Ishikawa (cell line): ENCODE results near the gene UBE2O.

ENCODE experiments used
- CEBPB ChIP-seq: IDR thresholded peaks from 2 replicates; pipeline ENCODE4 v1.6.1; 2012
- CREB1 ChIP-seq: IDR thresholded peaks from 2 replicates; pipeline ENCODE4 v1.6.1; 2012; ENCODE audit warnings: low read depth
- EGR1 ChIP-seq: IDR thresholded peaks from 2 replicates; pipeline ENCODE4 v1.6.1; 2012
- EP300 ChIP-seq: IDR thresholded peaks from 2 replicates; pipeline ENCODE4 v1.6.1; 2012; ENCODE audit warnings: borderline replicate concordance
- MAX ChIP-seq: IDR thresholded peaks from 2 replicates; pipeline ENCODE4 v1.6.1; 2012
- RAD21 ChIP-seq: IDR thresholded peaks from 2 replicates; pipeline ENCODE4 v1.6.1; 2012; ENCODE audit warnings: low read depth
- TAF1 ChIP-seq: IDR thresholded peaks from 2 replicates; pipeline ENCODE4 v1.6.1; 2012; ENCODE audit warnings: low read depth, mild to moderate bottlenecking
- TEAD4 ChIP-seq: IDR thresholded peaks from 2 replicates; pipeline ENCODE4 v1.6.1; 2012
- YY1 ChIP-seq: IDR thresholded peaks from 2 replicates; pipeline ENCODE4 v1.6.1; 2012; ENCODE audit warnings: low read depth
- TF ChIP-seq, protein P1 (sequence below): IDR thresholded peaks from 2 replicates; pipeline ENCODE4 v1.6.1; 2012; ENCODE audit warnings: low read depth, mild to moderate bottlenecking
- TF ChIP-seq, protein P2 (sequence below): IDR thresholded peaks from 2 replicates; pipeline ENCODE4 v1.6.1; 2012

DNA sequence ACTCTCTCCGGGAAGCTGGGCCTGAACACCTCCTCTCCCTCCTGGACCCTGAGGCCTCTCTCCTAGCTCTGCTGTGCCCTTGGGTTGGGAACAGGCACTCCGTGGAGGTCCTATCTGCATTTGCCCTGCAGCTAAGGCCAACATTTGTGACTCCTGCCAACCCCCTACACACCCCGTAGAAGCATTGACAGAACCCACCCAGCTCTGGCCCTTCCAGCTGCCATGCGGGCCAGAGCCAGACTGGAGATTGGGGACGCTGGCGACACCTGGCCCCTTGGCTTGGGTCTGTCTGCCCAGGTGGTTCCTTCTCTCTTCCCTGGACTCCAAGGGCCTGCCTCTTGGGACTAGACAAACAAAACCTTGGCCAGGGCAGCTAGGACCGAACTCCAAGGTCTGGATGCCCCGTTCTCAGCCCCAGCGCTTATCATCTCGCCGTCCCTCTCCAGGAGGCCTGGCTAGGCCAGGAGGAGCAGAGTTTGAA, 48.9 kb upstream of the UBE2O start:
- TF ChIP-seq YY1 = no peak
- TF ChIP-seq RAD21 = no peak
- no peak for TF ChIP-seq CEBPB
- TF ChIP-seq, protein P1, sequence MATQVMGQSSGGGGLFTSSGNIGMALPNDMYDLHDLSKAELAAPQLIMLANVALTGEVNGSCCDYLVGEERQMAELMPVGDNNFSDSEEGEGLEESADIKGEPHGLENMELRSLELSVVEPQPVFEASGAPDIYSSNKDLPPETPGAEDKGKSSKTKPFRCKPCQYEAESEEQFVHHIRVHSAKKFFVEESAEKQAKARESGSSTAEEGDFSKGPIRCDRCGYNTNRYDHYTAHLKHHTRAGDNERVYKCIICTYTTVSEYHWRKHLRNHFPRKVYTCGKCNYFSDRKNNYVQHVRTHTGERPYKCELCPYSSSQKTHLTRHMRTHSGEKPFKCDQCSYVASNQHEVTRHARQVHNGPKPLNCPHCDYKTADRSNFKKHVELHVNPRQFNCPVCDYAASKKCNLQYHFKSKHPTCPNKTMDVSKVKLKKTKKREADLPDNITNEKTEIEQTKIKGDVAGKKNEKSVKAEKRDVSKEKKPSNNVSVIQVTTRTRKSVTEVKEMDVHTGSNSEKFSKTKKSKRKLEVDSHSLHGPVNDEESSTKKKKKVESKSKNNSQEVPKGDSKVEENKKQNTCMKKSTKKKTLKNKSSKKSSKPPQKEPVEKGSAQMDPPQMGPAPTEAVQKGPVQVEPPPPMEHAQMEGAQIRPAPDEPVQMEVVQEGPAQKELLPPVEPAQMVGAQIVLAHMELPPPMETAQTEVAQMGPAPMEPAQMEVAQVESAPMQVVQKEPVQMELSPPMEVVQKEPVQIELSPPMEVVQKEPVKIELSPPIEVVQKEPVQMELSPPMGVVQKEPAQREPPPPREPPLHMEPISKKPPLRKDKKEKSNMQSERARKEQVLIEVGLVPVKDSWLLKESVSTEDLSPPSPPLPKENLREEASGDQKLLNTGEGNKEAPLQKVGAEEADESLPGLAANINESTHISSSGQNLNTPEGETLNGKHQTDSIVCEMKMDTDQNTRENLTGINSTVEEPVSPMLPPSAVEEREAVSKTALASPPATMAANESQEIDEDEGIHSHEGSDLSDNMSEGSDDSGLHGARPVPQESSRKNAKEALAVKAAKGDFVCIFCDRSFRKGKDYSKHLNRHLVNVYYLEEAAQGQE = no peak
- no peak for TF ChIP-seq TEAD4
- TF ChIP-seq, protein P2, sequence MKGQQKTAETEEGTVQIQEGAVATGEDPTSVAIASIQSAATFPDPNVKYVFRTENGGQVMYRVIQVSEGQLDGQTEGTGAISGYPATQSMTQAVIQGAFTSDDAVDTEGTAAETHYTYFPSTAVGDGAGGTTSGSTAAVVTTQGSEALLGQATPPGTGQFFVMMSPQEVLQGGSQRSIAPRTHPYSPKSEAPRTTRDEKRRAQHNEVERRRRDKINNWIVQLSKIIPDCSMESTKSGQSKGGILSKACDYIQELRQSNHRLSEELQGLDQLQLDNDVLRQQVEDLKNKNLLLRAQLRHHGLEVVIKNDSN = no peak
- TF ChIP-seq EP300 = no peak
- no peak for TF ChIP-seq MAX
- TF ChIP-seq EGR1 = no peak
- TF ChIP-seq CREB1 = no peak
- no peak for TF ChIP-seq TAF1
